ENCODE results near the gene ABCB9. TPM values are rescaled to one million over a fixed set of nuclear protein-coding genes. Genes with fewer than 3 reads are reported as not detected.

Gene ABCB9
- total RNA-seq, 1 donor from 2014 or later, result 1.9 TPM

DNA sequence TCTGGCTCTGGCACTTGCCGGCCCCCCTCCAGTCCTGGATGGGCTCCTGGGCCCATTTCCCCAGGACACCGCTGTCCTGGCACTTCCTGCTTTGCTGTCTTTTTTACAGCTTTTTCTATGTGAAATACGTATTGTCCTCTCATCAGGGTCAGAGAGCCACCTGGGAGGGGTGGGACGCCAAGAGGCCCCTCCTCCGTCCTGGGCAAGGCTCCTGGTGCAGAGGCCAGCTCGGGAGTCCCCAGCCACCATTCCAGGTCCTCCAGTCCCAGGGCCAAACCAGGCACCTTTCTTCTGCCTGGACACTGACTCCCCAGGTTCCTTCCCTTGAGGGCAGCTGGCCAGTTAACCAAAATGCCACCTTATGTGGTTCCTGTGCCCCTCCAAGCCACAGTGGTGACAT lies 37.0 kb upstream of the ABCB9 start:
- H3K27ac Mint-ChIP-seq, result no peak overlapping the region
- peaks cover 8% of the 10 kb centered on the region for H3K4me1 ChIP-seq
- H3K79me2 ChIP-seq (ENCODE audit: low read depth), result no peaks in the 10 kb centered on the region
- no peak for TF ChIP-seq EZH2 (IDR thresholded peaks at IDR 0.05)
- TF ChIP-seq, protein P1, sequence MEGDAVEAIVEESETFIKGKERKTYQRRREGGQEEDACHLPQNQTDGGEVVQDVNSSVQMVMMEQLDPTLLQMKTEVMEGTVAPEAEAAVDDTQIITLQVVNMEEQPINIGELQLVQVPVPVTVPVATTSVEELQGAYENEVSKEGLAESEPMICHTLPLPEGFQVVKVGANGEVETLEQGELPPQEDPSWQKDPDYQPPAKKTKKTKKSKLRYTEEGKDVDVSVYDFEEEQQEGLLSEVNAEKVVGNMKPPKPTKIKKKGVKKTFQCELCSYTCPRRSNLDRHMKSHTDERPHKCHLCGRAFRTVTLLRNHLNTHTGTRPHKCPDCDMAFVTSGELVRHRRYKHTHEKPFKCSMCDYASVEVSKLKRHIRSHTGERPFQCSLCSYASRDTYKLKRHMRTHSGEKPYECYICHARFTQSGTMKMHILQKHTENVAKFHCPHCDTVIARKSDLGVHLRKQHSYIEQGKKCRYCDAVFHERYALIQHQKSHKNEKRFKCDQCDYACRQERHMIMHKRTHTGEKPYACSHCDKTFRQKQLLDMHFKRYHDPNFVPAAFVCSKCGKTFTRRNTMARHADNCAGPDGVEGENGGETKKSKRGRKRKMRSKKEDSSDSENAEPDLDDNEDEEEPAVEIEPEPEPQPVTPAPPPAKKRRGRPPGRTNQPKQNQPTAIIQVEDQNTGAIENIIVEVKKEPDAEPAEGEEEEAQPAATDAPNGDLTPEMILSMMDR (IDR thresholded peaks at IDR 0.05), result no peak
- no peak for TF ChIP-seq EZH2phosphoT487 (IDR thresholded peaks at IDR 0.05)
- H3K27me3 Mint-ChIP-seq (ENCODE audit: insufficient read depth, low read depth), result peaks cover 5% of the 10 kb centered on the region
- no peaks in the 10 kb centered on the region for H3F3A ChIP-seq (ENCODE audit: low read depth)
- no peak overlapping the region for H2AFZ ChIP-seq (replicated peaks)
- no peaks in the 10 kb centered on the region for H3K9me3 ChIP-seq (ENCODE audit: low read depth)
- no peaks in the 10 kb centered on the region for H3K9me3 Mint-ChIP-seq
- H3K9ac ChIP-seq, result no peak overlapping the region
- no peak for DNase-seq (ENCODE audit: low spot score)
- H3K4me2 ChIP-seq, result no peak overlapping the region
- H3K27ac ChIP-seq, result no peak overlapping the region
- H3K27me3 ChIP-seq, result no peaks in the 10 kb centered on the region
- H3K36me3 ChIP-seq, result no peaks in the 10 kb centered on the region
- no peaks in the 10 kb centered on the region for H3K36me3 Mint-ChIP-seq
- no peak overlapping the region for H3K4me3 ChIP-seq
- H3K4me1 Mint-ChIP-seq, result peaks cover 3% of the 10 kb centered on the region
- H4K20me1 ChIP-seq (ENCODE audit: low read depth), result no peaks in the 10 kb centered on the region
- H3K4me3 Mint-ChIP-seq, result no peak overlapping the region

DNA sequence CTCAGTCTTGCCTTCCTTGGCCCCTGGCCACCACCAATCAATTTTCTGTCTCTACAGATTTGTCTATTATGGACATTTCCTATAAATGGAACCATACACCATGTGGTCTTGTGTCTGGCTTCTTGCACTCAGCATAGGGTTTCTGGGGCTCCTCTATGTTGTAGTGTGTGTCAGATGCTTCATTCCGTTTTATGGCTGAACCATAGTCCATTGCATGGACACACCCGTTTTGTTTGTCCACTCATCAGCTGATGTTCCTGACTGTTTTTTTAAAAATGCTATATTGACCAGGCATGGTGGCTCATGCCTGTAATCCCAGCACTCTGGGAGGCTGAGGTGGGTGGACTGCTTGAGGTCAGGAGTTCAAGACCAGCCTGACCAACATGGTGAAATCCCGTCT lies 35.2 kb upstream of the ABCB9 start:
- no peak for DNase-seq (ENCODE audit: low spot score)
- TF ChIP-seq, protein P1 (IDR thresholded peaks at IDR 0.05), result no peak
- TF ChIP-seq EZH2phosphoT487 (IDR thresholded peaks at IDR 0.05), result no peak
- no peak for TF ChIP-seq EZH2 (IDR thresholded peaks at IDR 0.05)
- H3K4me1 ChIP-seq, result peaks cover 8% of the 10 kb centered on the region
- Mint-ChIP-seq H3K27me3 (ENCODE audit: insufficient read depth, low read depth) (peaks cover 2% of the 10 kb centered on the region), H3K27ac (no peak overlapping the region), H3K36me3 (no peaks in the 10 kb centered on the region), H3K9me3 (no peaks in the 10 kb centered on the region), H3K4me1 (peaks cover 3% of the 10 kb centered on the region), H3K4me3 (no peak overlapping the region)
- H3K79me2 ChIP-seq (ENCODE audit: low read depth), result no peaks in the 10 kb centered on the region
- H3K27me3 ChIP-seq, result no peaks in the 10 kb centered on the region
- no peak overlapping the region for H3K4me2 ChIP-seq
- no peaks in the 10 kb centered on the region for H4K20me1 ChIP-seq (ENCODE audit: low read depth)
- no peak overlapping the region for H3K4me3 ChIP-seq
- H3K9ac ChIP-seq, result no peak overlapping the region
- H2AFZ ChIP-seq (replicated peaks), result no peak overlapping the region
- H3K9me3 ChIP-seq (ENCODE audit: low read depth), result no peaks in the 10 kb centered on the region
- no peaks in the 10 kb centered on the region for H3F3A ChIP-seq (ENCODE audit: low read depth)
- no peaks in the 10 kb centered on the region for H3K36me3 ChIP-seq
- no peak overlapping the region for H3K27ac ChIP-seq

DNA sequence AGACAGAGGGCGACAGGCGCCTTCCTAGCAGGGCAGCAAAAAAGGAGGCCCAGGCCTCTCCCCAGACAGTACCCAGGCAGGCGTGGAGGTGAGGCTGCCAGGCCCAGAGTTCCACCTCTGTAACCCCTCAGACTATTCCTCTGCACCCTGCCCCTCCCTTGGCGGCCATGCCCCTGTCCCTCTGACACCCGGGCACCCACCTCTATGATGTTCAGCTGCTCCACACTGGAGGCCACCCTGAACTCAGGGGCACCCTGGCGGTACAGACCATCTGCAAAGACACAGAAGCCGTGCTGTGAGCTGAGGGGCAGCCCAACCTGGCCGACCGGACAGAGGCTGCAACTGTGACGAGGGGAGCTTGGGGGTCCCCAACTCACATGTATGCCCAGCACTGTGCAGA lies 34.3 kb upstream of the ABCB9 start:
- no peak overlapping the region for H3K4me2 ChIP-seq
- DNase-seq (ENCODE audit: low spot score), result no peak
- no peaks in the 10 kb centered on the region for H3K27me3 ChIP-seq
- H3K79me2 ChIP-seq (ENCODE audit: low read depth), result no peaks in the 10 kb centered on the region
- TF ChIP-seq, protein P1 (IDR thresholded peaks at IDR 0.05), result no peak
- TF ChIP-seq EZH2 (IDR thresholded peaks at IDR 0.05), result no peak
- TF ChIP-seq EZH2phosphoT487 (IDR thresholded peaks at IDR 0.05), result no peak
- peaks cover 2% of the 10 kb centered on the region for H3K27me3 Mint-ChIP-seq (ENCODE audit: insufficient read depth, low read depth)
- no peaks in the 10 kb centered on the region for H3K9me3 Mint-ChIP-seq
- H3K4me3 ChIP-seq, result no peak overlapping the region
- no peaks in the 10 kb centered on the region for H3F3A ChIP-seq (ENCODE audit: low read depth)
- no peaks in the 10 kb centered on the region for H3K36me3 ChIP-seq
- H3K36me3 Mint-ChIP-seq, result no peaks in the 10 kb centered on the region
- H3K9me3 ChIP-seq (ENCODE audit: low read depth), result no peaks in the 10 kb centered on the region
- peaks cover 8% of the 10 kb centered on the region for H3K4me1 ChIP-seq
- H4K20me1 ChIP-seq (ENCODE audit: low read depth), result no peaks in the 10 kb centered on the region
- no peak overlapping the region for H3K4me3 Mint-ChIP-seq
- no peak overlapping the region for H3K9ac ChIP-seq
- no peak overlapping the region for H3K27ac ChIP-seq
- peak overlapping the region; percentile 79 for H3K27ac Mint-ChIP-seq
- H3K4me1 Mint-ChIP-seq, result peaks cover 3% of the 10 kb centered on the region
- no peak overlapping the region for H2AFZ ChIP-seq (replicated peaks)

Data from neural progenitor cell (in vitro differentiated cells).